Stimulated activated CD4-positive, alpha-beta T cell treated with anti-CD3 and anti-CD28 coated beads, Interleukin-15, amount 100 ng/mL, for 48 hours (primary cell): Measurements from ENCODE around the gene ZHX3.
A peak's percentile ranks its signal among the peaks of the same experiment; 100 is the strongest.

Source experiments
- DNase-seq, 2 donors: peaks; one replicate each; pipeline ENCODE4 v3.0.0-alpha.2; 2020; ENCODE audit warnings: low read depth in 2 of 2

The ZHX3 gene

GRCh38 chr20:41191562-41192500 lies 125.7 kb downstream of the ZHX3 start:
- no peak for DNase-seq

GRCh38 chr20:41187668-41188067 lies 129.9 kb downstream of the ZHX3 start:
- no peak for DNase-seq

- no peak for DNase-seq
Observed at GRCh38 chr20:41185013-41185757, 132.3 kb downstream of the ZHX3 start.

- DNase-seq, result no peak
Observed at GRCh38 chr20:41183831-41184230, 133.7 kb downstream of the ZHX3 start.

GRCh38 chr20:41183391-41183790 lies 134.1 kb downstream of the ZHX3 start:
- no peak for DNase-seq

- no peak for DNase-seq
Observed at GRCh38 chr20:41182296-41183212, 135.0 kb downstream of the ZHX3 start.

GRCh38 chr20:41181567-41181966 lies 136.0 kb downstream of the ZHX3 start:
- DNase-seq, result no peak

GRCh38 chr20:41180599-41181333 lies 136.8 kb downstream of the ZHX3 start:
- DNase-seq, result no peak

- DNase-seq, result no peak
Observed at GRCh38 chr20:41179961-41180360, 137.6 kb downstream of the ZHX3 start.

GRCh38 chr20:41178904-41179432 lies 138.6 kb downstream of the ZHX3 start:
- DNase-seq, result no peak

- DNase-seq, result no peak
Observed at GRCh38 chr20:41178495-41178894, 139.0 kb downstream of the ZHX3 start.

GRCh38 chr20:41177636-41178035 lies 139.9 kb downstream of the ZHX3 start:
- no peak for DNase-seq

GRCh38 chr20:41176711-41177552 lies 140.6 kb downstream of the ZHX3 start:
- no peak for DNase-seq

GRCh38 chr20:41175727-41176330 lies 141.7 kb downstream of the ZHX3 start:
- no peak for DNase-seq

- no peak for DNase-seq
Observed at GRCh38 chr20:41175201-41175651, 142.3 kb downstream of the ZHX3 start.

- no peak for DNase-seq
Observed at GRCh38 chr20:41174782-41175181, 142.7 kb downstream of the ZHX3 start.

- DNase-seq, result no peak
Observed at GRCh38 chr20:41174373-41174772, 143.2 kb downstream of the ZHX3 start.

GRCh38 chr20:41173791-41174341 lies 143.7 kb downstream of the ZHX3 start:
- no peak for DNase-seq

- DNase-seq, result peak; percentile 22 to 40
Observed at GRCh38 chr20:41173161-41173721, 144.3 kb downstream of the ZHX3 start.
